GM23338 (cell line): ENCODE measurements around the gene ADAMTS18. TPM values are rescaled to one million over a fixed set of nuclear protein-coding genes. Genes with fewer than 3 reads are reported as not detected.

Source experiments
- EZH2 ChIP-seq: fragments of 200-600 bp; sonication (generic); IDR thresholded peaks from one replicate; pipeline ENCODE4 v1.8.0; 2017; ENCODE audit warnings: antibody characterized with exemption, mild to moderate bottlenecking, low read depth; ENCODE audit not compliant: unreplicated experiment
- EZH2phosphoT487 ChIP-seq: fragments of 200-600 bp; sonication (generic); IDR thresholded peaks from one replicate; pipeline ENCODE4 v1.8.1; 2018; ENCODE audit warnings: antibody characterized with exemption; ENCODE audit not compliant: unreplicated experiment
- NANOG ChIP-seq: IDR thresholded peaks from 2 replicates; pipeline ENCODE4 v1.6.1; 2016; ENCODE audit warnings: antibody characterized with exemption, borderline replicate concordance
- POLR2AphosphoS5 ChIP-seq: IDR thresholded peaks from 2 replicates; pipeline ENCODE4 v1.6.1; 2016; ENCODE audit warnings: antibody characterized with exemption, low read depth
- STAT1 ChIP-seq: IDR thresholded peaks from one replicate; pipeline ENCODE4 v1.6.1; 2016; ENCODE audit warnings: antibody characterized with exemption; ENCODE audit not compliant: unreplicated experiment
- ZNF331 ChIP-seq: fragments of 250-450 bp; sonication (Bioruptor Pico); IDR thresholded peaks from 2 replicates; pipeline ENCODE4 v1.5.0; 2020; ENCODE audit warnings: low read depth, mild to moderate bottlenecking, moderate library complexity
- polyA plus RNA-seq: library from polyadenylated mRNA; unstranded; fragments of >200 nt; fragmentation: Nextera tagmentation; extraction: Ambion mirVana; gene quantifications from 2 replicates; pipeline ENCODE4 v1.2.1, GENCODE V29; 2016
- total RNA-seq: library from RNA; depleted of rRNA; stranded (reverse); fragments of >200 nt; shearing (Covaris generic); gene quantifications from 2 replicates; pipeline ENCODE4 v1.2.3, GENCODE V29; 2014
- TF ChIP-seq, protein P1 (sequence below): fragments of 250-450 bp; sonication (Bioruptor Pico); IDR thresholded peaks from 2 replicates; pipeline ENCODE4 v1.5.0; 2020; ENCODE audit warnings: mild to moderate bottlenecking, moderate library complexity
- TF ChIP-seq, protein P2 (sequence below), 2 experiments: fragments of 200-600 bp in 1 of 2; sonication (generic) in 1 of 2; conservative IDR thresholded peaks; 2 replicates each; pipeline versions ENCODE4 v1.5.1 to v1.6.1; 2016 to 2017; ENCODE audit warnings: antibody characterized with exemption in 2 of 2, low read depth in 2 of 2, mild to moderate bottlenecking in 2 of 2, moderate library complexity in 1 of 2

Gene ADAMTS18
- total and polyA plus RNA-seq, 2 experiments from 2014 or later: 0.15 to 0.90 TPM

DNA sequence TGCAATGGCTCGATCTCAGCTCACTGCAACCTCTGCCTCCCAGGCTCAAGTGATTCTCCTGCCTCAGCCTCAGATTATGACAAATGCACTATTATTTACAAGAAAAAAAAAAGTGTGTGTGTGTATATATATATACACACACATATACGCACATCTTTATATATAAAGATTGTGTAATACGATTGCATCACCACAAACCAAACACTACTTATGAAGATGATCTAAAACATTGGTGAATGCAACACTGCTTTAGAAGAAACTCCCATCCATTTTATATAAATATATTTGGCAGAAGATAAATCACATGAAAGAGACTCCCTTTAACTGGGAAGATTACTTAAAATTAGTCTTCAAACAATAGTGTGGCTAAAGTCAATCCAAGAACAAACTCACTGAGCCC is 138.9 kb downstream of the ADAMTS18 start (continued):
- TF ChIP-seq, protein P1, sequence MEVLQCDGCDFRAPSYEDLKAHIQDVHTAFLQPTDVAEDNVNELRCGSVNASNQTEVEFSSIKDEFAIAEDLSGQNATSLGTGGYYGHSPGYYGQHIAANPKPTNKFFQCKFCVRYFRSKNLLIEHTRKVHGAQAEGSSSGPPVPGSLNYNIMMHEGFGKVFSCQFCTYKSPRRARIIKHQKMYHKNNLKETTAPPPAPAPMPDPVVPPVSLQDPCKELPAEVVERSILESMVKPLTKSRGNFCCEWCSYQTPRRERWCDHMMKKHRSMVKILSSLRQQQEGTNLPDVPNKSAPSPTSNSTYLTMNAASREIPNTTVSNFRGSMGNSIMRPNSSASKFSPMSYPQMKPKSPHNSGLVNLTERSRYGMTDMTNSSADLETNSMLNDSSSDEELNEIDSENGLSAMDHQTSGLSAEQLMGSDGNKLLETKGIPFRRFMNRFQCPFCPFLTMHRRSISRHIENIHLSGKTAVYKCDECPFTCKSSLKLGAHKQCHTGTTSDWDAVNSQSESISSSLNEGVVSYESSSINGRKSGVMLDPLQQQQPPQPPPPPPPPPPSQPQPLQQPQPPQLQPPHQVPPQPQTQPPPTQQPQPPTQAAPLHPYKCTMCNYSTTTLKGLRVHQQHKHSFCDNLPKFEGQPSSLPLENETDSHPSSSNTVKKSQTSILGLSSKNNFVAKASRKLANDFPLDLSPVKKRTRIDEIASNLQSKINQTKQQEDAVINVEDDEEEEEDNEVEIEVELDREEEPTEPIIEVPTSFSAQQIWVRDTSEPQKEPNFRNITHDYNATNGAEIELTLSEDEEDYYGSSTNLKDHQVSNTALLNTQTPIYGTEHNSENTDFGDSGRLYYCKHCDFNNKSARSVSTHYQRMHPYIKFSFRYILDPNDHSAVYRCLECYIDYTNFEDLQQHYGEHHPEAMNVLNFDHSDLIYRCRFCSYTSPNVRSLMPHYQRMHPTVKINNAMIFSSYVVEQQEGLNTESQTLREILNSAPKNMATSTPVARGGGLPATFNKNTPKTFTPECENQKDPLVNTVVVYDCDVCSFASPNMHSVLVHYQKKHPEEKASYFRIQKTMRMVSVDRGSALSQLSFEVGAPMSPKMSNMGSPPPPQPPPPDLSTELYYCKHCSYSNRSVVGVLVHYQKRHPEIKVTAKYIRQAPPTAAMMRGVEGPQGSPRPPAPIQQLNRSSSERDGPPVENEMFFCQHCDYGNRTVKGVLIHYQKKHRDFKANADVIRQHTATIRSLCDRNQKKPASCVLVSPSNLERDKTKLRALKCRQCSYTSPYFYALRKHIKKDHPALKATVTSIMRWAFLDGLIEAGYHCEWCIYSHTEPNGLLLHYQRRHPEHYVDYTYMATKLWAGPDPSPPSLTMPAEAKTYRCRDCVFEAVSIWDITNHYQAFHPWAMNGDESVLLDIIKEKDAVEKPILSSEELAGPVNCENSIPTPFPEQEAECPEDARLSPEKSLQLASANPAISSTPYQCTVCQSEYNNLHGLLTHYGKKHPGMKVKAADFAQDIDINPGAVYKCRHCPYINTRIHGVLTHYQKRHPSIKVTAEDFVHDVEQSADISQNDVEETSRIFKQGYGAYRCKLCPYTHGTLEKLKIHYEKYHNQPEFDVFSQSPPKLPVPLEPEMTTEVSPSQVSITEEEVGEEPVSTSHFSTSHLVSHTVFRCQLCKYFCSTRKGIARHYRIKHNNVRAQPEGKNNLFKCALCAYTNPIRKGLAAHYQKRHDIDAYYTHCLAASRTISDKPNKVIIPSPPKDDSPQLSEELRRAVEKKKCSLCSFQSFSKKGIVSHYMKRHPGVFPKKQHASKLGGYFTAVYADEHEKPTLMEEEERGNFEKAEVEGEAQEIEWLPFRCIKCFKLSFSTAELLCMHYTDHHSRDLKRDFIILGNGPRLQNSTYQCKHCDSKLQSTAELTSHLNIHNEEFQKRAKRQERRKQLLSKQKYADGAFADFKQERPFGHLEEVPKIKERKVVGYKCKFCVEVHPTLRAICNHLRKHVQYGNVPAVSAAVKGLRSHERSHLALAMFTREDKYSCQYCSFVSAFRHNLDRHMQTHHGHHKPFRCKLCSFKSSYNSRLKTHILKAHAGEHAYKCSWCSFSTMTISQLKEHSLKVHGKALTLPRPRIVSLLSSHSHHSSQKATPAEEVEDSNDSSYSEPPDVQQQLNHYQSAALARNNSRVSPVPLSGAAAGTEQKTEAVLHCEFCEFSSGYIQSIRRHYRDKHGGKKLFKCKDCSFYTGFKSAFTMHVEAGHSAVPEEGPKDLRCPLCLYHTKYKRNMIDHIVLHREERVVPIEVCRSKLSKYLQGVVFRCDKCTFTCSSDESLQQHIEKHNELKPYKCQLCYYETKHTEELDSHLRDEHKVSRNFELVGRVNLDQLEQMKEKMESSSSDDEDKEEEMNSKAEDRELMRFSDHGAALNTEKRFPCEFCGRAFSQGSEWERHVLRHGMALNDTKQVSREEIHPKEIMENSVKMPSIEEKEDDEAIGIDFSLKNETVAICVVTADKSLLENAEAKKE: no peak
- TF ChIP-seq ZNF331 (CRISPR knock-in tag): no peak
- TF ChIP-seq EZH2phosphoT487: no peak
- no peak for TF ChIP-seq NANOG
- TF ChIP-seq, protein P2, sequence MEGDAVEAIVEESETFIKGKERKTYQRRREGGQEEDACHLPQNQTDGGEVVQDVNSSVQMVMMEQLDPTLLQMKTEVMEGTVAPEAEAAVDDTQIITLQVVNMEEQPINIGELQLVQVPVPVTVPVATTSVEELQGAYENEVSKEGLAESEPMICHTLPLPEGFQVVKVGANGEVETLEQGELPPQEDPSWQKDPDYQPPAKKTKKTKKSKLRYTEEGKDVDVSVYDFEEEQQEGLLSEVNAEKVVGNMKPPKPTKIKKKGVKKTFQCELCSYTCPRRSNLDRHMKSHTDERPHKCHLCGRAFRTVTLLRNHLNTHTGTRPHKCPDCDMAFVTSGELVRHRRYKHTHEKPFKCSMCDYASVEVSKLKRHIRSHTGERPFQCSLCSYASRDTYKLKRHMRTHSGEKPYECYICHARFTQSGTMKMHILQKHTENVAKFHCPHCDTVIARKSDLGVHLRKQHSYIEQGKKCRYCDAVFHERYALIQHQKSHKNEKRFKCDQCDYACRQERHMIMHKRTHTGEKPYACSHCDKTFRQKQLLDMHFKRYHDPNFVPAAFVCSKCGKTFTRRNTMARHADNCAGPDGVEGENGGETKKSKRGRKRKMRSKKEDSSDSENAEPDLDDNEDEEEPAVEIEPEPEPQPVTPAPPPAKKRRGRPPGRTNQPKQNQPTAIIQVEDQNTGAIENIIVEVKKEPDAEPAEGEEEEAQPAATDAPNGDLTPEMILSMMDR (conservative IDR thresholded peaks at IDR 0.05; ENCODE audit: low read depth in 2 of 2): no peak
- TF ChIP-seq EZH2: no peak
- no peak for TF ChIP-seq STAT1
- TF ChIP-seq POLR2AphosphoS5: no peak
